GM12878 (cell line): ENCODE data around the gene TRIM16.

ENCODE experiments used
- CTCF ChIP-seq, 3 experiments: IDR thresholded peaks in 2 of 3; conservative IDR thresholded peaks in 1 of 3; 2 replicates each; pipeline ENCODE4 v1.5.1; 2011; ENCODE audit warnings: low read depth in 3 of 3, low read length in 3 of 3, mild to moderate bottlenecking in 3 of 3, control low read depth in 2 of 3, moderate library complexity in 2 of 3, inconsistent platforms in 1 of 3, mixed read lengths in 1 of 3; ENCODE audit not compliant: control insufficient read depth in 2 of 3, insufficient read depth in 1 of 3; ENCODE audit errors: extremely low read depth in 1 of 3
- EZH2 ChIP-seq: IDR thresholded peaks from 2 replicates; pipeline ENCODE4 v1.6.1; 2012; ENCODE audit warnings: low read depth, mild to moderate bottlenecking, control low read depth, inconsistent platforms, low read length, borderline replicate concordance; ENCODE audit not compliant: control insufficient read depth
- NBN ChIP-seq: fragments of 450-650 bp; IDR thresholded peaks from 2 replicates; pipeline ENCODE4 v1.6.1; 2016
- PML ChIP-seq: IDR thresholded peaks from 2 replicates; pipeline ENCODE4 v1.6.1; 2012; ENCODE audit warnings: low read length, inconsistent platforms
- POLR2A ChIP-seq: IDR thresholded peaks from 2 replicates; pipeline ENCODE4 v1.6.1; 2011; ENCODE audit warnings: low read depth, mild to moderate bottlenecking, low read length
- RCOR1 ChIP-seq: conservative IDR thresholded peaks from 2 replicates; pipeline ENCODE4 v1.6.1; 2012; ENCODE audit warnings: low read depth, low read length, improper control_type of control experiment
- SP1 ChIP-seq: IDR thresholded peaks from one replicate; pipeline ENCODE4 v1.6.1; 2011; ENCODE audit warnings: low read depth, low read length
- USF2 ChIP-seq: IDR thresholded peaks from 2 replicates; pipeline ENCODE4 v1.6.1; 2011; ENCODE audit warnings: low read depth, low read length, improper control_type of control experiment, borderline replicate concordance

GRCh38 chr17:15657868-15658267, 26.2 kb downstream of the TRIM16 start:
- TF ChIP-seq CTCF (IDR thresholded peaks at IDR 0.05 in 2 of 3, conservative IDR thresholded peaks at IDR 0.05 in 1 of 3; ENCODE audit: control insufficient read depth in 2 of 3, extremely low read depth in 1 of 3, insufficient read depth in 1 of 3, low read depth in 3 of 3, low read length in 3 of 3): no peak
- TF ChIP-seq SP1: no peak
- TF ChIP-seq POLR2A: no peak
- no peak for TF ChIP-seq PML
- no peak for TF ChIP-seq USF2
- TF ChIP-seq EZH2: no peak
- no peak for TF ChIP-seq RCOR1
- no peak for TF ChIP-seq NBN
